Measurements from ENCODE around the gene SPOCD1.

DNA sequence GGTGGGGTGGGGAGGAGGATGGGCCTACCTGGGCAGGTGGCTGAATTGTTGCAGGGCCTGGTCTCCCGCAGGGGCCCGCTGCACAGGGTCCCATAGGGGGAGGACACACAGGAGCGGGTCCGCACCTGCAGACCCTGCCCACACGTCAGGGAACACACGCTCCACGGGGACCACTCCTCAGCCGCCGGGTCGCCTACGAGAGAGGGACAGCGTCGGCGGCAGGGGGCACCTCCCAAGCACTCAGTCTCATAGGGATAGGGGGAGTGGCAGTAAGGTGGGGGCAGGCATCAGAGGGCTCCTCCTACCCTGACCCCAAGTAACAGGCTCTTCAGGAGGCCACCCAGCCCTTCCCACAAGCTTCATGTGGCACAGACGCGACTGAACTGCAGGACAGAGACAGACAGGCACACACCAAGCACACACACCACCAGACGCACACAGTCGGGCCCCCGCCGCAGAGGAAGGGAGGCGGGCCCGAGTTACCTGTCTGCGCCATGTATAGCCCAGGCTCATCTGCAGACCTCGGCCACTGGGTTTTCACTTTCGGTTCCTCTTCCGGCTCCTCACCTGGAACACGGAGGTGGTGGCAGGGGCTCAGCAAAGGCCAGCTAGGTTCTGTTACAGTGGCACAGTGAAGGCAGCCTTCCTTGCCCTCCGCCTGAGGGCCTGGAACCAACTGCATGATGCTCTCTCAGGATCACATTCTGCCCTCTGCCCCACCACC, 71.5 kb downstream of the SPOCD1 start:
- no peak for TF ChIP-seq POLR2AphosphoS5 (IDR thresholded peaks at IDR 0.05)
- TF ChIP-seq, protein P1, sequence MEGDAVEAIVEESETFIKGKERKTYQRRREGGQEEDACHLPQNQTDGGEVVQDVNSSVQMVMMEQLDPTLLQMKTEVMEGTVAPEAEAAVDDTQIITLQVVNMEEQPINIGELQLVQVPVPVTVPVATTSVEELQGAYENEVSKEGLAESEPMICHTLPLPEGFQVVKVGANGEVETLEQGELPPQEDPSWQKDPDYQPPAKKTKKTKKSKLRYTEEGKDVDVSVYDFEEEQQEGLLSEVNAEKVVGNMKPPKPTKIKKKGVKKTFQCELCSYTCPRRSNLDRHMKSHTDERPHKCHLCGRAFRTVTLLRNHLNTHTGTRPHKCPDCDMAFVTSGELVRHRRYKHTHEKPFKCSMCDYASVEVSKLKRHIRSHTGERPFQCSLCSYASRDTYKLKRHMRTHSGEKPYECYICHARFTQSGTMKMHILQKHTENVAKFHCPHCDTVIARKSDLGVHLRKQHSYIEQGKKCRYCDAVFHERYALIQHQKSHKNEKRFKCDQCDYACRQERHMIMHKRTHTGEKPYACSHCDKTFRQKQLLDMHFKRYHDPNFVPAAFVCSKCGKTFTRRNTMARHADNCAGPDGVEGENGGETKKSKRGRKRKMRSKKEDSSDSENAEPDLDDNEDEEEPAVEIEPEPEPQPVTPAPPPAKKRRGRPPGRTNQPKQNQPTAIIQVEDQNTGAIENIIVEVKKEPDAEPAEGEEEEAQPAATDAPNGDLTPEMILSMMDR (IDR thresholded peaks at IDR 0.05), result no peak
- TF ChIP-seq POLR2A (IDR thresholded peaks at IDR 0.05), result no peak

Measured in prostate gland (tissue), 2 donors.